GM18861 (cell line): ENCODE measurements around the gene SLC45A1.

Experiments used
- ATAC-seq: cut with Tn5 transposase; IDR thresholded peaks from one replicate; pipeline ENCODE4 v1.9.1; 2021; ENCODE audit not compliant: unreplicated experiment

SLC45A1 gene

GRCh38 chr1:8382608-8383505, 64.9 kb downstream of the SLC45A1 start:
- no peak for ATAC-seq

GRCh38 chr1:8384088-8384487, 66.2 kb downstream of the SLC45A1 start:
- ATAC-seq: no peak

- ATAC-seq: no peak
These were observed 66.7 kb downstream of the SLC45A1 start for GRCh38 chr1:8384577-8384976.

GRCh38 chr1:8386247-8386646, 68.3 kb downstream of the SLC45A1 start:
- no peak for ATAC-seq

GRCh38 chr1:8388732-8389562, 71.0 kb downstream of the SLC45A1 start:
- ATAC-seq: no peak

GRCh38 chr1:8389958-8390535, 72.1 kb downstream of the SLC45A1 start:
- ATAC-seq: no peak

- ATAC-seq: no peak
These were observed 72.8 kb downstream of the SLC45A1 start for GRCh38 chr1:8390707-8391106.

- no peak for ATAC-seq
These were observed 74.6 kb downstream of the SLC45A1 start for GRCh38 chr1:8392522-8392921.
